HT1080 (cell line): ENCODE measurements around the gene UNC80. TPM values are rescaled to one million over a fixed set of nuclear protein-coding genes. Genes with fewer than 3 reads are reported as not detected.

Experiments used
- DNase-seq: peaks from one replicate; pipeline ENCODE4 v3.0.0-alpha.2; 2015; ENCODE audit warnings: low read depth
- total RNA-seq: library from RNA; depleted of rRNA; stranded (reverse); fragments of >200 nt; shearing (Covaris generic); gene quantifications from 2 replicates; pipeline ENCODE4 v1.2.3, GENCODE V29; 2014

UNC80 gene
- total RNA-seq, 1 experiment from 2014 or later, result 0.79 TPM

GRCh38 chr2:209809256-209809655 lies 37.6 kb downstream of the UNC80 start:
- DNase-seq, result no peak

GRCh38 chr2:209817844-209818271 lies 46.2 kb downstream of the UNC80 start:
- no peak for DNase-seq

GRCh38 chr2:209818939-209819338 lies 47.3 kb downstream of the UNC80 start:
- no peak for DNase-seq

- no peak for DNase-seq
Measured at GRCh38 chr2:209821806-209822205, 50.2 kb downstream of the UNC80 start.

- DNase-seq, result no peak
Measured at GRCh38 chr2:209823484-209823883, 51.9 kb downstream of the UNC80 start.

GRCh38 chr2:209824391-209824790 lies 52.8 kb downstream of the UNC80 start:
- no peak for DNase-seq

- no peak for DNase-seq
Measured at GRCh38 chr2:209830722-209831465, 59.3 kb downstream of the UNC80 start.

- DNase-seq, result no peak
Measured at GRCh38 chr2:209834767-209835166, 63.1 kb downstream of the UNC80 start.

- no peak for DNase-seq
Measured at GRCh38 chr2:209840434-209840833, 68.8 kb downstream of the UNC80 start.

- DNase-seq, result no peak
Measured at GRCh38 chr2:209845666-209846065, 74.0 kb downstream of the UNC80 start.

GRCh38 chr2:209864716-209865295 lies 93.2 kb downstream of the UNC80 start:
- DNase-seq, result no peak

GRCh38 chr2:209868271-209868994 lies 96.8 kb downstream of the UNC80 start:
- no peak for DNase-seq

GRCh38 chr2:209870067-209870466 lies 98.4 kb downstream of the UNC80 start:
- no peak for DNase-seq

GRCh38 chr2:209872675-209873074 lies 101.0 kb downstream of the UNC80 start:
- DNase-seq, result peak; percentile 82

- no peak for DNase-seq
Measured at GRCh38 chr2:209875270-209875669, 103.6 kb downstream of the UNC80 start.

GRCh38 chr2:209876211-209876610 lies 104.6 kb downstream of the UNC80 start:
- DNase-seq, result no peak

GRCh38 chr2:209878701-209879100 lies 107.1 kb downstream of the UNC80 start:
- DNase-seq, result no peak

GRCh38 chr2:209900638-209901037 lies 129.0 kb downstream of the UNC80 start:
- no peak for DNase-seq

- DNase-seq, result no peak
Measured at GRCh38 chr2:209901172-209901571, 129.5 kb downstream of the UNC80 start.

GRCh38 chr2:209905691-209906090 lies 134.1 kb downstream of the UNC80 start:
- DNase-seq, result no peak

GRCh38 chr2:209907746-209908145 lies 136.1 kb downstream of the UNC80 start:
- no peak for DNase-seq

GRCh38 chr2:209908511-209908910 lies 136.9 kb downstream of the UNC80 start:
- no peak for DNase-seq
